ENCODE measurements around the gene BEND4.

DNA sequence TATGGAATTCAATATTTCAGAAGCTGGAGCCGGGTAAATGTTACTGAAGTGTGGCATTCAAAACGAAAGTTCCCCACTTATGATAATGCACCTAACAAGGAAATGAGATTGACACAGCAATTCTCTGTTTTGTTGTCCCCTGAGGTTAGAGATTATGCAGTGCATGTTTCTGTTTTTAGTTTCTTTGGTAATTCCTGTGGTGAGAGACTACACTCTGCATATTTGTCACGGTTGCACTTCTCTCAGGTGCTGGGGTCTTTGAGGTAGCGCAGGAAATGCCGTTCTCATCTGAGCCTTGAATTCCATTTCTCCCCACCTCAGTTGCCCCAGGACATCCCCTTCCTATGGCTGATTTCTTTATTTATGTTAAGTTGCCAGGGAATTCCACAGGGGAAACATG lies 15.3 kb upstream of the BEND4 start:
- TF ChIP-seq POLR2A (IDR thresholded peaks at IDR 0.05), result no peak
- TF ChIP-seq, protein P1, sequence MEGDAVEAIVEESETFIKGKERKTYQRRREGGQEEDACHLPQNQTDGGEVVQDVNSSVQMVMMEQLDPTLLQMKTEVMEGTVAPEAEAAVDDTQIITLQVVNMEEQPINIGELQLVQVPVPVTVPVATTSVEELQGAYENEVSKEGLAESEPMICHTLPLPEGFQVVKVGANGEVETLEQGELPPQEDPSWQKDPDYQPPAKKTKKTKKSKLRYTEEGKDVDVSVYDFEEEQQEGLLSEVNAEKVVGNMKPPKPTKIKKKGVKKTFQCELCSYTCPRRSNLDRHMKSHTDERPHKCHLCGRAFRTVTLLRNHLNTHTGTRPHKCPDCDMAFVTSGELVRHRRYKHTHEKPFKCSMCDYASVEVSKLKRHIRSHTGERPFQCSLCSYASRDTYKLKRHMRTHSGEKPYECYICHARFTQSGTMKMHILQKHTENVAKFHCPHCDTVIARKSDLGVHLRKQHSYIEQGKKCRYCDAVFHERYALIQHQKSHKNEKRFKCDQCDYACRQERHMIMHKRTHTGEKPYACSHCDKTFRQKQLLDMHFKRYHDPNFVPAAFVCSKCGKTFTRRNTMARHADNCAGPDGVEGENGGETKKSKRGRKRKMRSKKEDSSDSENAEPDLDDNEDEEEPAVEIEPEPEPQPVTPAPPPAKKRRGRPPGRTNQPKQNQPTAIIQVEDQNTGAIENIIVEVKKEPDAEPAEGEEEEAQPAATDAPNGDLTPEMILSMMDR (IDR thresholded peaks at IDR 0.05), result no peak

Measured in body of pancreas (tissue), 4 donors.